GM18861 (cell line): ENCODE results near the gene KRT28.
"Not testable (repeated sequence)": the region's sequence is repeated elsewhere in the genome, so short reads cannot be mapped to it uniquely, and the experiment has no call there.

Source experiments
- ATAC-seq: cut with Tn5 transposase; IDR thresholded peaks from one replicate; pipeline ENCODE4 v1.9.1; 2021; ENCODE audit not compliant: unreplicated experiment

Gene KRT28

DNA sequence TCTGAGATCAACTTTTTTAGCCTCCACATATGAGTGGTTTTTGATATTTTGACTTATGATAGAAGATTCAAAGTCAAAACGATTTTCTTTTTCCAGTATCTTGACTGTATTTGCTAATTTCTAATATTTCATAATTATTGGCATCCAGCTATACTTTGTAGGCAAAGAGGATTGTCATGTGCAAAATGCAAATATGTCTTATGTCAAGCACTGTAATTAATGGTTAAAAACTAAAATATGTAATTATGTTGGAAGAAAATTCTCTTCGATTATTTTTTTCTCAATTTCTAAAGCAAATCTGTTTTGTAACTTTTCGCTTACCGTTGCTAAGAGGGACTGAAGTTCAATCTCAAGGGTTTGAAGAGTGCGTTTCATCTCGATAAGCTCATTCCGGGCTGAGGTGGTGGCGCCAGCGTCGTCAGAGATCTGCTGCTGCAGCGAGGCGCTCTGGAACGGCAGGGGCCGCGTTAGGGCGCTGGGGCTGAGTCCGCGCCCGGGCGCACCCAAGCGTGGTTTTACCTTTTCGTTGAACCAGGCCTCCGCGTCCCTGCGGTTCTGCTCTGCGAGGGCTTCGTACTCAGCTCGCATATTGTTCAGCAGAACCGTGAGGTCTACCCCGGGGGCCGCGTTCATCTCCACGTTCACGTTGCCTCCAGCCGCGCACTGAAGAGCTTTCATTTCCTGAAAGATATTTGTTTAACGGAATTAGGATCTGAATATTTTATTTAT is 20.4 kb downstream of the KRT28 start:
- no peak for ATAC-seq

DNA sequence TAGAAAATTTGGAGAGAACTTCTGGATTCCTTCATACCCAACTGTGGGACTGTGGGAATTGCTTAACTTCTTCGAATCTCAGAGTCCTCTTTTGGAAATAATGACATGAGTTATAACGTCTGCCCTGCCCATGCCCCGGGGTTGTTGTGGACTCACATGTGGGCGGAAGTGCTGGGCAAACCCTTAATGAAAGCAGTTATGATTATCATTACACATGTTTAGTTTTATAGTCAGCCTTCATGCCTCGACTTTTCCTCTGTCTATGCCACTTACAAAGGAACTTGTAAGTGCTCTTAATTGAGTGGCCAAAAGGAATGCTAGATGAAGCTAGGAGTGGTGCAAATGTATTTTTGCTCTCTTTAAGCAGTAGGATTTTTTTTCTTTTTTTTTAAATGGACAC is 21.3 kb downstream of the KRT28 start:
- no peak for ATAC-seq

DNA sequence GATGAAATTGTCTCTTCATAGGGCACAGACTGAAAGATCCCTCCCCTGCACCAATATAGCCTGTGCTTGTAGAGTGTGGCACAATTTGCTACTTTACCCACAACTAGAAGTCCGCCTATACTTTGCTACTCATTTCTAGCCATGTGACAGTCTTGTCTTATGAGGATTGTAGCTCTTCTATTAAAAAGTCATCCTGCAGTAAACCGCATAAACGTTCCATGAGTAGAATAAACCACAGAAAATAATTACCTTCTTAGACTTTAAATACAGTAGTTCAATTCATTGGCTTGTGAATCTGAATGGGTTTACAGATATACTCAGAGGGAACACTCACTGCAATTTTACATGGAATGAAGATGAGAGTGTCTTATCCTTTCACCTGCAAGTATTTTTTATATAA is 21.8 kb downstream of the KRT28 start:
- ATAC-seq = no peak

DNA sequence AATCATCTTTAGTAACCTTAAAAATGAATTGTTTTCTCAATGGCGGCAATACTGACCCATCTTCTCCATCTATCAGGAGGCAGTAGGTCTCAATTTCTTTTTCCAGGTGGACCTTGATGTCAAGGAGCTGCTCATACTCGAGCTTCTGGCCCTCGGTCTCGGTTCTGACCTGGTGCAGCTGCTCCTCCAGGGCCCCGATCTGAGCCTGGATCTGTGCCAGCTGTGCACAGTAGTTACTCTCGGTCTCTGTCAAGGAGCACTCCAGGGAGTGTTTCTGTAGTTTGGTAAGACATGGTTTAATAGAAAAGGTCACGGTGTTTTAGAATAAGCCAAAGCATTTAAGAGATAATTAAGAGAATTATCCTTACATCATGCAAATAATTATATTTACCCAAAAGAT is 22.3 kb downstream of the KRT28 start:
- ATAC-seq = no peak

DNA sequence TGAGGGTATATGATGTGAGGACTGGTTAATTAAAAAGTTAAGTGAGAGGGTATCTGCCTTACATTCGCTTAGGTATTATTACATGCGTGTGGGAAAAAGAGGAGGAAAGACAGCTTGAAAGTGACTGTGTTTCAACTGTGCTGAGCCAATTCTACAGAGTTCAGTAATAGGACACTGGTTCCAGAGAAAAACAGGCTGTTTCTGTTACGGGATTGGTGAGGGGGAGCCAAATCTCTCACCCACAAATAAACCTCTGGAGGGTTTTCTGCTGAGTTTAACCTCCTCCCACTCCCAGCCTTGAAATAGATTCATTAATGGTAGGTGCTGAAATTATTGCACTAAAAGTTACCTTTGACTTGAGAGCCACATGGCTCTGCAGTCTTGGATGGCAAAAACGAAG is 23.8 kb downstream of the KRT28 start:
- no peak for ATAC-seq

DNA sequence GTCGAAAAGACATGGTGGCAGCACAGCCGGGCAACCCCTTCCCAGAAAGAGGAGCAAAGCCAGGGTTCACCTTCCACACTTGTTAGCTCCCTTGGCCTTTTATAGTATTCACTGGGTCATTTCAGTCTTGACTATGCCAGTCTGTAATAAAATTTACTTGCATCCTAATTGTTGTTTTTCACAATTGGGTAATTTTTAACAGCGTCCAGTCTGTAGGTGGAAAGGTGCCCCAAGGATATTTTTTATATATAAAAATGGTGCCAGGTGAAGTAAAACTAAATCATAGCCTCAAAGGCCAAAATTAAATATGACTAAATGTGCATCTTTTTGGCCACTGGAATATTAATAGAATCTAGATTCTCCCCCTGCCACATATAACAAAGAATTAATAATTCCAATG is 27.7 kb downstream of the KRT28 start, which contains the start of gene KRT26:
TSS of gene KRT26 (minus strand) at position 101 of the 400 bp plus-strand sequence. CDS start at position 13, 88 bp downstream.
- ATAC-seq = no peak

DNA sequence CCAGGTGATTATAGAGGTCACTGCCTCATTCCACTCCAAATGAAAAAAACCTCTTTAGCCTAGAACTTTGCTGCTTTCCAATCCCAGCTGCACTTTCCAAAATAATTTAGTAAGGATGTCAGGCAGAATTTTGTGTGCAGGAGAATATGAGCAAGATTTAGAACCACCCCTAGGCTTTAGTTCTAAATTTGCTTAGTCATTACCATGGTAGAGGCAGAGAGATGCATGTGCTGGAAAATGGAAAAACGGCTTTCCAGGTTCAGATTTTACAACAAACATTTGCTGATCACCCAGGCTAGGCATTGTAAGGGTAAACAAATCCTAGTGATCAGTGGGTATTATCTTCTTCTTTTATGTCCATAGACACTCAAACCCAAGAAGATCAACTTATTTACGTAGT is 34.1 kb downstream of the KRT28 start:
- ATAC-seq = no peak

DNA sequence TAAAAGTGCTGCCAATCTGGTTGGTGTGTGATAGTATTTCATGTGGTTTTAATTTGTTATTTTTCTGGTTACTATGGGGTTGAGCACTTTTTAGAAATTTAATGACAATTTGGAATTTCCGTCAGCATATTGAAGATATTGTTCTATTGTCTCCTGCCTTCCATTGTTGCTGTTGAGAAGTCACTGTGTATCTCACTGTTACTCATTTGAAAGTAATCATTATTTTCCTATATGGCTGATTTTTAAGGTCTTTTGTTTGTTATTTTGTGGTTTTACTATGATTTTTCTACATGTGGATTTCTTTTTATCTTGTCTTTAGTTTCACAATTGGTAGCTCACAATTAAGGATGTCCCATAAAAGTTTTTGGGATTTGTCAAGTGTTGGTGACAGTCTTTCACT is 36.0 kb downstream of the KRT28 start:
- no peak for ATAC-seq

DNA sequence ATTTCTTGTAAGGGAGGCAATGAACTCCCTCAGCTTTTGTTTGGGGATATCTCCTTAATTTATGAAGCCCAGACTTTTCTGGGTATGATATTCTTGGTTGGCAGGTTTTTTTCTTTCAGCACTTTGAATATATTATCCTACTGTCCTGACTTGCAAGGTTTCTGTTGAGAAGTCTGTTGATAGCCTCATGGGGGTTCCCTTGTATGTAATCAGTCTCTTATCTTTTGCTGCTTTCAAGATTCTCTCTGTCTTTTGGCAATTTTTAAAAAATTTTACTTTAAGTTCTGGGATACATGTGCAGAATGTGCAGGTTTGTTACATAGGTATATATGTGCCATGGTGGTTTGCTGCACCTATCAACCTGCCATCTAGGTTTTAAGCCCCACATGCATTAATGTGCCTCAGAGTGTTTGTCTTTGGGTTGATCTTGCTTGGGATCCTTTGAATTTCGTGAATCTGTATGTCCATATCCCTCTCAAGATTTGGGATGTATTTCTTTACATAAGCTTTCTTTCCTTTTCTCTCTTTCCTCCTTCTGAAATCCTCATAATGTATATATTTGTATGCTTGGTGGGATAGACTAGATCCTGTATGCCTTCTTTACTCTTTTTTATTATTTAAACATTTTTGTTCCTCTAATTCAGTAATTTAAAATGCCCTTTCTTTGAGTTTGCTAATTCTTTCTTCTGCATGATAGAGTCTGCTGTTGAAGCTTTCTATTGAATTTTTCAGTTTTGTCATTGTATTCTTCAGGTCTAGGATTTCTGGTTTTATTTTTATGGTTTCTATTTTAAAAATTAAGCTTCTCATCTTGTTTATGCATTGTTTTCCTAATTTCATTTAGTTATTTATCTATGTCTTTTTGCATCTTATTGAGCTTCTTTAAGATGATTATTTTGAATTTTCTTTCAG is 39.4 kb downstream of the KRT28 start:
- no peak for ATAC-seq

DNA sequence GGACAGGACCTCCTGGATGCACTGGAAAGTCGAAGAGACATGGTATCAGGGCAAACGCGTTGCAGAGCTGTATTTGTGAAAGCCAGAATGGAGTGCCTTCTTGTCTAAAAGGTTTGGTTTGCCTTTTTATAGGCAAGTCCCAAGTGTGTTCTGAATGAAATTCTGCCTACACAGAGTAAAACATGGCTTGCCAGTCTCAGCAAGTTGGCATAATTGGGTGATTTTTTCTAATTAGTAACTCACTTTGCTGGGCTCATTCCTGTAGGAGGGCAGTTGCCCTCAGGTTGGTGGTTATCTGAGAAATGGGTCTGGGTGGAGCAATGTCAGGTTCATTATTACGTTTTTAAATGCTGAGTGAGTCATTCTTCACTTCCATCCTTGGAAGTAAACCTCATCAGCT is 44.5 kb downstream of the KRT28 start, which contains the start of gene KRT25:
TSS of gene KRT25 (minus strand) at position 101 of the 400 bp plus-strand sequence. CDS start at position 41, 60 bp downstream.
- ATAC-seq = no peak

DNA sequence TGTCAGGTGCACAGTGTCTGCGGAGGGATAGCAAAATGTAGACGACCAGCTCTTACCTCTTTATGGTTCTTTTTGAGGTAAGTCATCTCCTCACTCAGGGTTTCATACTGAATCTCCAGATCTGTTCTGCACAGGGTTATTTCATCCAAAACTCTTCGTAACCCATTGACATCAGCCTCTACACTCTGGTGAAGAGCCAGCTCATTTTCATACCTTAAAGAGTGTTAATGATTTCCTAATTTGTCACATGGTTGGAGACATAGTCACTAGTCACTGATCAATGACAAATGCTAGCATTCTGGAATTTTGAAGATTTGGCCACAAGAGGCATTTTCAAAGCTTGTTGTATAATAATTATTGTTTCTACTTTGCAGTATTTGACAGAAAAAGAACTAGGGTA is 46.0 kb downstream of the KRT28 start:
- ATAC-seq = no peak

DNA sequence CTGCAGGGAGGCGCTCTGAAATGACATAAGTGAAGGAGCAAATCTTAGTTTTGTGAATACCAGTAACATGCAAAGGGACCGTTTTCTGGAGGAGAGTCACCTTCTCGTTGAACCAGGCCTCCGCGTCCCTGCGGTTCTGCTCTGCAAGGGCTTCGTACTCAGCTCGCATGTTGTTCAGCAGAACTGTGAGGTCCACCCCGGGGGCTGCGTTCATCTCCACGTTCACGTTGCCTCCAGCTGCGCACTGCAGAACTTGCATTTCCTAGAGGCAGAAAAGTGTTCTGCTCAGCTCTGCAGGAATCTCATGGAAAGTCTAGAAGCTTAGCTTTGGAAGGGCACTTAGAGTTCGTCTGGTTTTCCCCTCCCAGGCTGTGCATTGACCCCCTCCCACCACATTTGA is 48.7 kb downstream of the KRT28 start:
- ATAC-seq = no peak

DNA sequence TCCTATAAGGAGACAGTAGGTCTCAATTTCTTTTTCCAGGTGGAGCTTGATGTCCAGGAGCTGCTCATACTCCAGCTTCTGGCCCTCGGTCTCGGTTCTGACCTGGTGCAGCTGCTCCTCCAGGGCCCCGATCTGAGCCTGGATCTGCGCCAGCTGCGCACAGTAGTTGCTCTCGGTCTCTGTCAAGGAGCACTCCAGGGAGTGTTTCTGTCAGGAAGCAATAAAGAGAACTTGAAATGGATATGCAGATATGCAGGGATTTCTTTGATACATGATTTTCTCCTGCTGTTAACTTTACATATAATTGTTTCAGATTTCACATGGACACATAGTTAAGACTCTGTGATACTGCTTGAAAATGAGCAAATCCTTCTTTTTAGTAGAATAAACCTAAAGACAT is 49.4 kb downstream of the KRT28 start:
- no peak for ATAC-seq

DNA sequence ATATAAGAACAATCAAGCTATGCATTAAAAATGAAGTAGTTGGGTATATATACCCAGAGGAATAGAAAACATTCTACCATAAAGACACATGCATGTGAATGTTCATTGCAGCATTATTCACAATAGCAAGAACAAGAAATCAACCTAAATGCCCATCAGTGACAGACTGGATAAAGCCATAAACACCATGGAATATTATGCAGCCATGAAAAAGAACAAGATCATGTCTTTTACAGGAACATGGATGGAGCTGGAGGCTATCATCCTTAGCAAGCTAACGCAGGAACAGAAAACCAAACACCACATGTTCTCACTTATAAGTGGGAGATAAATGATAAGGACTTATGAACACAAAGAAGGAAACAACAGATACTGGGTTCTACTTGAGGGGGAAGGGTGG is 51.1 kb downstream of the KRT28 start:
- not testable (repeated sequence) for ATAC-seq
